Activated CD4-positive, CD25-positive, alpha-beta regulatory T cell (primary cell): ENCODE results near the gene ZC3H7A.

Source experiments
- DNase-seq, 4 experiments: peaks; one replicate each; lab custom pipeline; 2025; lab: John Stamatoyannopoulos, UW

ZC3H7A gene

DNA sequence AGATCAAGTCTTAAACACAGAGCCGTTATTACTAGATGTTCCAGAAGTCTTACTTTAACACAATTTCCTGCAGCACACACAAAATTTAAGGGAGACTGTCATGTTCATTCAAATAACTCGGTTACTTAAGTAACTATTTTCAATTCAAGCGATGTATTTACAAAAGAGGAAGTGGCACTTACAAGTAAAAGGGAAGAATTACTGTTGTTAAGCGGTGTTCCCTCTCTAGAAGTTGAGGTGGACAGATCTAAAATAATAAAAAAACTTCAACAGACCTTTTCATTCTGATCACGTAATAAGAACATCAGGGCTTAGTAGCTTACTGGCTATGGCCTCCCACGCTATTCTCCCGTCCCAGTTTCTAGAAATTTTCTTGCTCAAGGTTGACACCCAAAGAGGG lies 28.2 kb downstream of the ZC3H7A start:
- DNase-seq: no peak

DNA sequence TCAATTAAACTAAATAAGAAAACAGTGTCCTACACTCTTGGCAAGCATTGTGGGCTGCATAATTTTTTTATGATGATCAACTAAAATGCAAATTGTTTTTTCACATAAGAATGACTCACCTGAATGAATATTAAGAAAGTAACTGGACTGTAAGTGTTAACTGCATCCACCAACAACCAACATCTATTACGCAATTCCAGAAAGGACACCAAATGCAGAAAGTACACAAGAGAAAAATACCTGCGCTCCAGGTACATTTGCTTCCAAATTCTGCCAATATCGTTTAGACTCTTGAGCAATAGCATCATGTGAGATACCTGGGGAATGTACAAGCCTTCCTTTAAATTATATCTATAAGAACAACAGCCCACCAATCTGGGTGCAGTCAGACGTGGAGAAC lies 34.6 kb downstream of the ZC3H7A start:
- no peak for DNase-seq

DNA sequence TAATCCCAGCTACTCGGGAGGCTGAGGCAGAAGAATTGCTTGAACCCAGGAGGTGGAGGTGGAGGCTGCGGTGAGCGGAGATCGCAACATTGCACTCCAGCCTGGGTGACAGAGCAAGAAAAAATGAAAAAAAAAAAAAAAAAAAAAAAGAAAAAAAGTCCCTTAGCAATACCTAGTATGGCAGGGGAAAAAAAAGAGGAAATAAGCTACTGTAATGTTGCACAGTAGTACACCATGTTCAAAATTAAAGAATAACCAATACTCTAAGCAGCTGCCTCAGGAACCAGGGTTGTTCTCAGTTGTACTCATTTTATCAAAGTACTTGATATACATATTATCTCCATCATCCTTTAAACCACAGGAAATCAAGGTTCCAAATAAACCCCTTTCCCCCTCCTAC lies 37.1 kb downstream of the ZC3H7A start:
- DNase-seq: no peak

DNA sequence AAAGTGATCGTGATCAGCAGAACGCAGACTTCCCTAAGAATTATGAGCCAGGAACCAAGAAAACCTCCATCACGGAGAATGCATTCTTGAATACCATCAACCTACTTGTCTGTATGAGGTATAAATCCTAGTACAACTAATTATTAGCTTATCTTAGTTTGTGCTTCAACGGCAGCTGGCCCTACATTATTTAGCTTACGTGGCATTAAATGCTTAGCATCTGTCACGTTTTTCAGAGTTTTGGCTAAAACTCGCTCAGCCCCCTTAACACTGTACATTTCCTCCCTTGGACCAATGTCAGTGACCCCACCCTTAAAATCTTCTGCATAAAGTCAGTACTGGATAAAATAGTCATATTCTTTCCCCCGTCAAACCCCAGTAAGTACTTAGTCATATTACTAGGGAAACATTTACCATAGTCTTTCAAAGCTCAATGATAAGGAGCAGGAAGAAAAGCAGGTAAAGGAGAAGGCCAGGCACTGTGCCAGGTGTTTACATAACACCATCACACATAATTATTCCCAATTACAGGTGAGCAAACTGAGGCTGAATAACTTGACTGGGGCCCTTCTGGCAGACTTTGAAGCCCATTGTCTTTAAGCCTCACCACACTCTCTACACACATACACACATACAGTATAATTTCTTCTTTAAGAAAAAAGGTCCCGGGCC lies 37.8 kb downstream of the ZC3H7A start:
- DNase-seq: no peak

DNA sequence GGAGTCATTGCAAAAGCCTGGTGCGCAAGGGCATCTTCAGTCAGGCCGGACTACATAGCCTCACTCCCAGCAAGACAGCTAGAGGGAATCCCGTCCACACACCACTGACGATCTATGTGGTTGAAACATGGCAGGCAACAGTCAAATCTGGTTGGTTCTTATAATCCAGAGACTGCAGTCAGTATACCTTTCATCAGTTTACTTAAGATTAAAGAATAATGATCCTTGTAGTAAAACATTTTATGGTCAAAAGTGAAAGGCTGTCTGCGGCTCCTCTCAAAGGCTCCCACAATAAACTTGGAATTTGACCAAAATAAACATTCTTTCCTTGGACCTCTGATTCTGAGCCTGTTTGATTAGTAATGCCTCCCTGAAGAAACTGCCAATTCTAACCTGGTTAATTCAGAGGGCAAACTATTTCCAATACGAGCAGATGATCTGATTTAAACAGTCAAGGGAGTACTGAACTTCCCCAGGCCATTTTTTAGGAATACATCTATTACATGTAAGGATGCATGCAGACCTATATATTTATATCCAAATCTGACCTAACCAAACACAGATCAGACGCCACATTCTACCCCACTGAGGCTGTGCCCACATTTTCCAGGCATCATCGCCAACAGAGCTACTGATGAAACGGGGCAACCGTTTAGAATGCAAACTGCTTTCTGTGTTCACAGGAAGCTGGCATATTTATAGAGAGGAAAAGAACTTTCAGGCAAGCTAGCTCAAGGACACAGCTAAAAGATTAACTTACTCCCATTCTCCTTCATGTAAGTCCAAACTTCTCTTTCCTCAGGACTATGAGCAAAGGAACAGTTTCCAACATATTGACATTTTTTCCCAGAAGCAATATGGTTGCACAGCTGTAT lies 39.1 kb downstream of the ZC3H7A start:
- DNase-seq: no peak

DNA sequence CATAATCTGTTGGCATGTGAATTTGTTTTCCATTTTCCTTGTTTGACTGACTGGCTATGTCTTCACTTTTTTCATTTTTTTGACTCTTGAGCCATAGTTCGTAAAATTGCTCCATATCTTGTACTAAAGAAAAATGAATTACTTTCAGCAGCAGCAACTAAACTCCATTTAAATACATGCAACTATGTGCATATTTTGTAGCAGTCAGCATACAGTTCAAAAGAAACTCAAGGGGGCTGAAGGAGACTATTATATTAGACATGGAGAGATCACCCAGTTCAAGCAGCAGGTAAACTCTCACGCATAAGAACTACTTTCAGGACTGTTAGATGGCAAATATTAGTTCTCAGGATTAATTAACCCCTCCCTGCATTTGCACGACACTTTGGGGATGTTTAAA lies 40.8 kb downstream of the ZC3H7A start:
- DNase-seq: no peak

DNA sequence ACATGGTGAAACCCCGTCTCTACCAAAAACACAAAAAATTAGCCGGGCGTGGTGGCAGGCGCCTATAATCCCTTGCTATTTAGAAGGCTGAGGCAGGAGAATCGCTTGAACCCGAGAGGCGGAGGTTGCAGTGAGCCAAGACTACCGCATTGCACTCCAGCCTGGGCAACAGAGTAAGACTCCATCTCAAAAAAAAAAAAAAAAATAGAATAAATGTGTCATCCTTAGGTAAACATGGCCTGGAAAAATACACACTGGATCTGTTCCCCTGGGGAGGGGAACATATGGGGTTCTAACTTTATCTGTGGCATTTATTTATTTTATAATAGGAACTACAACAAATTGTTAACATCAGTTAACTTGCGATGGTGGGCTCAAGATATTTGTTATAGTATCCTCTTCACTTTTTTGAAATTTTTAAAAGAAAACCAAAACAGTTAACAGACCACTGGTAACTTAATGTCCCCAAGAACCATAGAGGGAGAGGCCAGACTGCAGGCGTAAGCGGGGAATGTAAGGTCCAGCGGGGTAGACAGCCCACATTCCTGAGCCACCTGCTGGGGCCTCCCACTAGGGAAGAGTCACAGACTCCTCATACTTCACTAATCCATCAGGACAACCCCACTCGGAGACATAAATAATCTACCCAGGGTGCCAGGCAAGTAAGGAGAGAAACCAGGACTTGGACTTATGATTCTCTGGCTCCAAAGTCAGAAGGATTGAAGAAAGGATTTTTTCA lies 41.9 kb downstream of the ZC3H7A start:
- DNase-seq: no peak

DNA sequence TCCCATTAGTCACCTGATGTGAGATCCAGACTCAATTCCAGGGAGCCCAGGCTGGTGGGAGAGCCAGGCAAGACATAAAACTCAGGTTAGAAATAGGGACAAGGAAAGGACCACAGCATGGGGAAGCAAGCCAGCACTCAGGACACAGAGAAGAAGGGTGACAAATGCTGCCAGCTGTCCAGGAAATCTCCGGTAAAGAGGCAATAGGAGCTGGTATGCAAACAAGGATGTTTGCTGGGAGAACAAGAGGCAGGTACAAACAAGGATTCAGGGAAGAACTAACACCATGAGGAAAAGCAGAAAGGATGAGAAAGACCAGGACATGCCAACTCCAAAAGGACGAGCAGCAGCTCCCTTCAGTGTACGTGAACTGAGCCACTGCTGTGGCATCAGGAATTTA lies 44.2 kb downstream of the ZC3H7A start:
- DNase-seq: no peak

DNA sequence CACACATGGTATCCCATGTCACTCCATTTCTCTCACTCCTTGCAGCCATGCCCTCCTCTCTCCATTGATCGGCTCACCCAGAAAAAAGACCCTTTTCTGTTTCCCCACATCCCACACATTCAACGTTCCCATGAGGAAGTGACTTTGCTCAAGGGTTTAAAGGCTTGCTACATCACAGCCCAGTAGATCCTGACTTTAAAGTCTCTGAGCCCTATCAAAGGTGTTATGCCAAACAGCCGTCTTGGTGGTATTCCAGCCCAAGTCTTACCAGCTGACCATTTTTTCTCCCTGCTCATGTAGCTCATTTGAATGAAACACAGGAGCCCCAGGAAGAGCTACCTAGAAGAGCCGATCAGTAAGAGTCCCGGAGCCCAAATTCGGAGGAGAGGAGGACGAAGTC lies 47.0 kb downstream of the ZC3H7A start:
- no peak for DNase-seq

DNA sequence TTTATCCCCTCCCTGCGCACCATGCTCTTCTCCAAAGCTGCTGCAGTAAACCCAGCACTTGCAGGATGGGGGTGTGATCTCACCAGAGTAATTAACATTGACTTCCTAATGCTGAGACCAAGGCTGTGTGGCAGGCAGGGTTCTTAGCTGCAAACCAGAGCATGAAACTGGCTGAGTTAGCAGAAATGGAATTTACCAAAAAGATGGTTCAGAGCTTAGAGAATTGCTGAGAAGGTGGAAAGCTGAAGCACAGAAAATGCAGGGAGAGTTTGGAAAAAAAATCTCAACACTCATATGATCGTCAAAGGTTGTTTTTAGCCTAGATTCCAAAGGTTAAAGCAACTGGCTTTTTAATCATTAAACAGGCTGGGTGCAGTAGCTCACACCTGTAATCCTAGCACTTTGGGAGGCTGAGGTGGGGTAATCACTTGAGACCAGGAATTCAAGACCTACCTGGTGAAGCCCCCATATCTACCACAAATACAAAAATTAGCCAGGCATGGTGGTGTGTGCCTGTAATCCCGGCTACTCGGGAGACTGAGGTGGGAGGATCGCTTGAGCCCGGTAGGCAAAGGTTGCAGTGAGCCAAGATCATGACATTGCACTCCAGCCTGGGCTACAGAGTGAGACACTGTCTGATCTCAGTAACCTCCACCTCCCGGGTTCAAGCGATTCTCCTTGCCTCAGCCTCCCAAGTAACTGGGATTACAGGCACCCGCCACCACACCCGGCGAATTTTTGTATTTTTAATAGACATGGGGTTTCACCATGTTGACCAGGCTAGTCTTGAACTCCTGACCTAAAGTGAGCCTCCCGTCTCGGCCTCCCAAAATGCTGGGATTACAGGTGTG lies 48.4 kb downstream of the ZC3H7A start:
- no peak for DNase-seq

DNA sequence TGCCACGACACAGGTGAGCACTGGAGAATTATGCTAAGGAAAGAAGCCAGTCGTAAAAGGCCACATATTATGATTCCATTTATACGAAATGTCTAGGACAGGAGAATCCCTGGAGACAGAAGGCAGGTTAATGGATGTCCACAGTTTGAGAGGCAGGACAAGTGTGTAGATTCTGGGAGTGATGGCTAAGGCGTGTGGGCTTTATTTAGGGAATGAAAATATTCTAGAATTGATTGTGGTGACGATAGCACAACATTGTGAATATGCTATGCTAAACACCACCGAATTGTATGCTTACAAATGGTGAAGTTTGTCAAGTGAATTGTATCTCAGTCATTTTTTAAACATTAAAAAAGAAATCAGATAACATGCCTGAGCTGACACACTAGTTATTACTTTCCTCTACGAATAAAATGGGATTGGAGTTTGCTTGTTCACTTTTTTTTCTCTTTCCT lies 49.1 kb downstream of the ZC3H7A start:
- no peak for DNase-seq

DNA sequence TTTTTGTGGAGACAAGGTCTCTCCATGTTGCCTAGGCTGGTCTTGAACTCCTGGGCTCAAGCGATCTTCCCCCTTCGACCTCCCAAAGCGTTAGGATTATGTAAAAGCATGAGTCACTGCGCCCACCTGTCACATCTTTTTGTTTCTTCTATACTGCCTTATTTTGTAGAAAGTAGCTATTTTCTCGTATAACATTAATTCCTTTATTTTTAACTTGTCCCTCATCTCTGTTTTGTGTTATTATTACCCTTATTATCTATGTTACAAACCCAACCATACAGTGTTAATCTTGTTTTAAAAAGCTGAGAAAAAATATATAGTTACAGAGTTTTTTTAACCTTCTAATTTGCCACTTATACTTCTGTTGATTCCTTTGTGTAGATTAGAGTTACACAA lies 53.0 kb downstream of the ZC3H7A start:
- DNase-seq: no peak

DNA sequence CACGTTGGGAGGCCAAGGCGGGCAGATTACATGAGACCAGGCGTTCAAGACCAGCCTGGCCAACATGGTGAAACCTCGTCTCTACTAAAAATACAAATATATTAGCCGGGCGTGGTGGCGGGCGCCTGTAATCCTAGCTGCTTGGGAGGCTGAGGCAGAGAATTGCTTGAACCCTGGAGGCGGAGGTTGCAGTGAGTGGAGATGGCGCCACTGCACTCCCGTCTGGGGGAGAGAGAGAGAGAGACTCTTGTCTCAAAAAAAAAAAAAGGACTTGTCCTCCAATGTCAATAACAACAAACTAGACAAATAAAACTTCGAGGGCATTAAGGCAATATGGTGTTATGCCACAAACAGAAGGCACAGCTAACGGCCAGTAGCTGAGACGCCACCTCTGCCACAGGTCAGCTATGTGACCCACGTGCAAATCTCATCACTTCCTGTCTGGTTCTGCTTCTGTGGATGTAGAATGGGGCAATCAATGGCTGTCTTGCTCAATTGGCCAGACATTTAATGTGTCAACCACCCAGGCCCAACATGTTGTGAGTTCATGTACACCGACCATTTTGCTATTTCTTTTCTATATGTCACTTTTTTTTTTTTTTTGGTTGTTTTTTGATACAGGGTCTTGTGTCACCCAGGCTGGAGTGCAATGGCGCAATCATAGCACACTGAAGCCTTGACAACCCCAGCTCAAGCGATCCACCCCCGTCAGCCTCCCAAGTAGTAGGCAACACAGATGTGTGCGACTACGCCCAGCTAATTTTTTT lies 53.6 kb downstream of the ZC3H7A start:
- DNase-seq: peak in 1 of 4 experiments; percentile 3

DNA sequence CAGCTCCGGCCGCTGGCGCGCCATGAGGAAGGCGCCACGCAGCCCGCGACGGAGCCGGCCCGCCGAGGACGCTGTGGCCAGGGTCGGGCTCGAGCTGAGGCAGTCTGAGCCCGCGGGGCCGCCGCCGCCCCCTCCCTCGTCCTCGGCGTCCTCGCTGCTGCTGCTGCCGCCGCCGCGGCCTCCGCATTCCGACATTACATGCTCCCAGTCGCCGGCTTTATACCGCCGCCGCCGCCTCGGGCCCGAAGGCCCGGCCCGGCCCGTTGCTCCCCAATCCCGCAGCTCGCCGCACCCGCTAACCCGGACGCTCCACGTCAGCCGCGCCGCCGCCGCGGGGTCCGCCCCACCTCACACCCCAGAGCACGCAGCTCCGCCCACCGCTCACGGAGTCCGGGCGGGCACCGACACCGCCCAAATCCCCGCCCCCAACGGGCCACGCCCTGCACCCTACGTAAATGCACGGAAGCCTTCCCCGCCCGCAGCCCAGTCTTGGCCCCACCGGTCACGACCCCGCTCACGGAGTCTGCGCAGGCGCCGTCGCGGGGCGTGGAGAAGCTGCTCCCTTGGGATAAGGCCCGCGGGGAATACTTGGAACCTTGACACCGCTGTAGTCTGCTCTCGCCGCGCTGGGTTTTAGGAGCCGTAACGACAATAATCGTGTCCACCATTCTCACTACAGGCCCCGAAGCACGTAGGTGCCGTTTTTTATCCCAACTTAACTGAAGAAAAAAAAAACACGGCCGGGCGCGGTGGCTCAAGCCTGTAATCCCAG lies 54.3 kb downstream of the ZC3H7A start, which contains the start of gene TXNDC11:
TSS of gene TXNDC11 (minus strand) at position 322 of the 772 bp plus-strand sequence. CDS start at position 195, 127 bp downstream.
- peak; percentile 98 to 99 (median 98) for DNase-seq

DNA sequence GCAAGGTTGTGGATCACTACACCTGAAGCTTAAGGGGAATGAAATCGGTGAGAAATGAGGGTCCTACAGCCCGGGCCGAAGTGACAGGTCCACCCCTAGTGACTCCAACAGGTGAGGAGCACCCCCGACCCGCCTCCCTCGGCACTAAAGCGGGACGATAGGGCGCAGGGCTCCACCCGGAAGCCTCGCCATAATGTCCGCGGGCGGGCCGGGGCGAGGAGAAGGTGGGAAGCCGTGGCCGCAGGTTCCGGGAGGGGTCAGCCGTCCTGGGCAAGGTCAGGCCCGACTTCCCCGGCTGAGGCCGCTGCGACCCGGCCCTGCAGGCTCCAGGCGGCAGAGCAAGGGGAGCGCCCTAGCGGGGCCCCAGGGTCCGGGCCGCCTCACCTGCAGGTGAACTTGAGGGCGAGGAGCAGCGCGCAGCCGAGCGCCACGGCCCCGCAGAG lies 54.9 kb downstream of the ZC3H7A start:
- peak; percentile 21 to 42 (median 34) for DNase-seq

DNA sequence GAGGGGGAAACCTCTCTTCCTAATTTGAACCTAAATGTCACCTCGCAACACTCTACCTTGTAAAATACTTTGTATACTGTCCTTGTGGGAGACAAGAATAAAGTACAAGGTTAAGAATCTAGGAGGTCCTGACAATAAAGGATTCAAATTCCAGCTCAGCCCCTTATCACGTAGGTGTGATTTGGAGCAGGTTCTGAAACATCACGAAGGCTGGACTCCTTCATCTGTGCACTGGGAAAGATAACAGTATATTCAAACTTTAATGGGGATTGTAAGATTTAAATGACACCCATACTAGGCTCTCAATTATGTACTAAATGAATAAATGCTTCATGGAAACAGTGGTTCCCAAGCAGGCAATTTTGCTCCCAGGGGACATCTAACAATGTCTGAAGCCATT lies 56.5 kb downstream of the ZC3H7A start:
- DNase-seq: no peak

DNA sequence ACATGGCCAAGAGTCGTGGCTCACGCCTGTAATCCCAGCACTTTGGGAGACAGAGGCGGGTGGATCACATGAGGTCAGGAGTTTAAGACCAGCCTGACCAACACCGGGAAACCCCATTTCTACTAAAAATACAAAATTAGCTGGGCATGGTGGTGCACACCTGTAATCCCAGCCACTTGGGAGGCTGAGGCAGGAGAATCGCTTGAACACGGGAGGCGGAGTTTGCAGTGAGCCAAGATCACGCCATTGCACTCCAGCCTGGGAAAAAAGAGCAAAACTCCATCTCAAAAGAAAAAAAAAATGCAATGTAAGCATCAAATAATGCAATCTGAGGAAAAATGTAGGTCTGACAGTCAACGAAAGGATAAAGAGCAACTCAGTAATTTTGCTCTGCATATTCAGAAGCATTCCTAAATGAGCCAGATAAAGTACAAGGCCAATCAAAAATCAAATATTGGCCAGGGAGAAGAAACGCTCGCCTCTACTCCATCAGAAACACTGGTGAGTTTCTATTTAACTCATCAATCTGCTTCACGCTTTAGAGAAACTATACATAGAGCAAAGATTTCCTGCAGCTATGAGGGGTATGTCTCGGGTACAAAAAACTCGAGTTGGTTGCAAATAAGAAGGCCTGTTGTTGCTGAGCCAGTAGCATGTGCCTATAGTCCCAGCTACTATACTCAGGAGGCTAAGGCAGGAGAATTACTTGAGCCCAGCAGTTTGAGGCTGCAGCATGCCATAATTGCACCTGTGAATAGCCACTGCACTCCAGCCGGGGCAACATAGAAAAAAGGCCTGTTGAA lies 58.1 kb downstream of the ZC3H7A start:
- no peak for DNase-seq

DNA sequence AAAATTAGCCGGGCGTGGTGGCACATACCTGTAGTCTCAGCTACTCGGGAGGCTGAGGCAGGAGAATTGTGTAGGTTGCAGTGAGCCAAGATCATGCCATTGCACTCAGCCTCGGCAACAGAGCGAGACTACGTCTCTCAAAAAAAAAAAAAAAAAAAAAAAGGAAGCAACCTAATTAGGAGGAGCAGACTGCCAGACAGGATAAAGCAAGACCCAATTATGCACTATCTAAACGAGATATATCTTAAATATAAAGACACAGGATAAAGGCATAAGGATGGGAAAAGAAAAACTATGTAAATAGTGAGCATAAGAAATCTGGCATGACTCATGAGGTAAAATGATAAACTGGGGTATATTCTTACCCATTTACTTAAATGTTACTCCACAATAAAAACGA lies 59.3 kb downstream of the ZC3H7A start:
- no peak for DNase-seq

DNA sequence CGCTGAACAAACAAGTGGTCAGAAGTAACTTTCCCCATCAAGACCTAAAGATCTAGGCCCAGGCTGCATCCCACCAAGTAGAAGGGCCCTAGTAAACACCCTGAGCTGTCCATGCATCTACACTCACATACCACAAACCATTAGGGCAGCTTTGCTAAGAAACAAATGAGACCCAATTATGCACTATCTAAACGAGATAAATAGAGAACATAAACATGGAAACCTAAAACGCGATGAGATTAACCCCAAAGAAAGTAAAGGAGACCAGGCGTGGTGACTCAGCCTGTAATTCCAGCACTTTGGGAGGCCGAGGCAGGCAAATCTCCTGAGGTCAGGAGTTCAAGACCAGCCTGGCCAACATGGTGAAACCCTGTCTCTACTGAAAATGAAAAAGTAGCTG lies 60.2 kb downstream of the ZC3H7A start:
- DNase-seq: no peak
